Left lobe of liver (tissue), 2 donors: Measurements from ENCODE around the gene S100A11. TPM values are rescaled to one million over a fixed set of nuclear protein-coding genes. Genes with fewer than 3 reads are reported as not detected.
A peak's percentile ranks its signal among the peaks of the same experiment; 100 is the strongest.

ENCODE experiments used
- ATAC-seq: fragments of 200-7000 bp; cut with Tn5 transposase; one replicate; pipeline ENCODE4 v1.9.1; 2020; ENCODE audit warnings: mild to moderate bottlenecking, moderate library complexity
- DNase-seq: peaks from one replicate; pipeline ENCODE4 v3.0.0-alpha.2; 2020; ENCODE audit warnings: low spot score
- total RNA-seq: library from RNA; stranded (reverse); gene quantifications from one replicate; pipeline ENCODE4 v1.2.1, GENCODE V29; 2021
- donor health status: DM: no; HTN: no; CAD: no; lungs with moderate emphysema.
- donor health status: DM: no; HTN: yes; CAD: no.

The S100A11 gene
- total RNA-seq, 1 donor from 2014 or later = 14.0 TPM

DNA sequence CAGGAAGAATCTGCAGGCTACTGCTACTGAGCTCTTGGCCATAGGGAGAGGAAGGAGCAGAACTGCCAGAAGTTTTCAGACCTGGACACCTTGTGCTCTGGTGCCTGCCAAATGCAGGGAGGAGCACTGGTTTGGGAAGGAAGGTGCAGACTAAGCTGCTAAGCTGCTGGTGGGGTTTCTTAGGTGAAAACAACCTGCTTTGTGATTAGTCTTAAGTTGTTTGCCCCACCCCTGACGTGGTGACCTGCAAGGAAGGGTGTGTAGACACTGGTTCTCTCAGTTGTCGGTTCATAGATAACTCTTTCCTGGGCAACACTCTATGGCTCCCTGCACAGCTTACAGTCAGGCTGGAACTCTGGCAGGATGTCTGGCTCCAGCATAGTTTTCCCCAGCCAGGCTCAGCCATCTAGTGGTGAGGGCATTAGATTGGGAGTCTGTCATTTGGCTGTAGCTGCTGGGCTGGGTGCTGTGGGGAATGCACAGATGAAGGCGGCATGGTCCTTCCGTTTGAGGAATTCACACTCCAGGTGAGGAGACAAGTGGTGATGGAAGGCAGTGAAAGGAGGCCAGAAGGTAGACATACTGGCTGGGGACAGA, 32.9 kb downstream of the S100A11 start:
- DNase-seq = no peak
- peak; percentile 45 for ATAC-seq

DNA sequence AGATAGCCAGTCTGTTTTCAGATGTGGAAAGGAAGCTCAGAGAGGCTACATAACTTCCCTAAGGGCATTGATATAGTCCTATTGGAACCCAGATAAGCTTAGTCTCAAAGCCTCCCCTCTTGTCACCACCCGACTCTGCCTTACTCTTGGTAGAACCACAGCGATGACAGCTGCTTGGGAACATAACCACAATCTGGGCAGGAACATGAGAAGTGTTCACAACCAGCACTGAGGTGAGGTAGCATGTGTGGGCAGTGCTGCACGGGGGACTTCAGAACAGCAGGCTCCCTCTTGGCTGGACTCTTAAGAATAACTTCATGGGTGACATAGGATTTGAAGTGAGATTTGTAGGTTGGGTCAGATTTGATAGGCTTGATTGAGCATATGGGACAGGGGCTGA, 33.8 kb downstream of the S100A11 start:
- DNase-seq = no peak
- ATAC-seq = no peak

- DNase-seq = peak; percentile 84
- peak; percentile 94 for ATAC-seq
Observed at GRCh38 chr1:152001631-152002584, 34.9 kb downstream of the S100A11 start.

- DNase-seq (no peak), ATAC-seq (no peak)
Observed at GRCh38 chr1:152000964-152001630, 35.7 kb downstream of the S100A11 start.

DNA sequence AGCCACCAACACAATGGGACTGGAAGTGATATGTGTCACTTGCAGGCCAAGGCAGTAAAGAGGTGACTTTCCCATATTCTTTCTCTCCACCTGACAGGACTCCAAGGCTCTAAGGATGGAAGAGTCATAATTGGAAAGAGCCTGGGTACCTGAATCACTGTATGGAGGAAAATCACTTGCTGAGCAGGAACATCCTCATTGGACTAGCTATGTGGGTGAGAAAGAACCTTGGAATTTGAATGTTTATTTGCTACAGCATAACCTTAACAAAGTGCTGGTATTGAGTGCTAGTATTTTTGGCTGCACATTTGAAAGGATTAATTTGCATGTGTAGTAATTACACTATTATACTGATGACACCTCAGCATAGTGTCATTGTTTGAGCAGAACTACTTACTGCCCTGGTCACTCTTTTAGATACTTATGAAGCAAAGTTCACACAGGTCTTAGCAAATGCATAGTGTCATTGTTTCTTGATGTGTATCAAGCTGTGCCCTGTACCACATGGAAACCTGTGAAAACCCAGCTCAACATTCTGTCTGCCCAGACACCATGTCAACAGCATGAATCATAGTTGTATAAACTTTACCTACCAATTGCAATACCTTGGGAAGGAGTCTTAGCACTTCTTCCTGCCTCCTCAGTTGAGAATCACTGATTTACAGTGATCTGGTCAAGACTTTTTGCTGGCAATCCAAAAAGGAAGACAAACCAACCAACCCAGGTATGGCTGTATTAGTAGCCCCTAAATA, 38.0 kb downstream of the S100A11 start:
- no peak for ATAC-seq
- DNase-seq = no peak

DNA sequence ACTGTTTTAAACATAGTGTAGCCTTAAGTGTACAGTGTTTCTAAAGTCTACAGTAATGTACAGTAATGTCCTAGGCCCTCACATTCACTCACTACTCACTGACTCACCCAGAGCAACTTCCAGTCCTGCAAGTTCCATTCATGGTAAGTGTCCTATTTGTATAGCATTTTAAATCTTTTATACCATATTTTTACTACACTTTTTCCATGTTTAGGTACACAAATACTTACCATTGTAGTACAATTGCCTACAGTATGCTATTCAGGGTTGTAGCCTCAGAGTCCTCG, 39.6 kb downstream of the S100A11 start:
- no peak for ATAC-seq
- no peak for DNase-seq

DNA sequence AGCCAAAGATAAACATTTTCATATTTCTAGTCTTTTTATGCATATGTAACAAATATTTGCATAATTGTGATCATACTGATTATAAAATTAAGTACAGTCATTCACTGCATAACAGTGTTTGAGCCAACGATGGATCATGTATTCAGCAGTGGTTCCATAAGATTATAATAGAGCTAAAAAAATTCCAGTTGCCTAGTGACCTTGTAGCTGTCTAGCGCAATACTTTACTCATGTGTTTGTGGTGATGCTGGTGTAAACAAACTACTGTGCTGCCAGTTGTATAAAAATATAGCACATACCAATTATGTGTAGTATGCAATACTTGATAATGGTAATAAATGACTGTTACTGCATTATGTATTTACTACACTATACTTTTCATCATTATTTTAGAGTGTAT, 41.0 kb downstream of the S100A11 start:
- ATAC-seq (no peak), DNase-seq (no peak)

GRCh38 chr1:151994956-151995355, 41.8 kb downstream of the S100A11 start:
- DNase-seq (no peak), ATAC-seq (no peak)

DNA sequence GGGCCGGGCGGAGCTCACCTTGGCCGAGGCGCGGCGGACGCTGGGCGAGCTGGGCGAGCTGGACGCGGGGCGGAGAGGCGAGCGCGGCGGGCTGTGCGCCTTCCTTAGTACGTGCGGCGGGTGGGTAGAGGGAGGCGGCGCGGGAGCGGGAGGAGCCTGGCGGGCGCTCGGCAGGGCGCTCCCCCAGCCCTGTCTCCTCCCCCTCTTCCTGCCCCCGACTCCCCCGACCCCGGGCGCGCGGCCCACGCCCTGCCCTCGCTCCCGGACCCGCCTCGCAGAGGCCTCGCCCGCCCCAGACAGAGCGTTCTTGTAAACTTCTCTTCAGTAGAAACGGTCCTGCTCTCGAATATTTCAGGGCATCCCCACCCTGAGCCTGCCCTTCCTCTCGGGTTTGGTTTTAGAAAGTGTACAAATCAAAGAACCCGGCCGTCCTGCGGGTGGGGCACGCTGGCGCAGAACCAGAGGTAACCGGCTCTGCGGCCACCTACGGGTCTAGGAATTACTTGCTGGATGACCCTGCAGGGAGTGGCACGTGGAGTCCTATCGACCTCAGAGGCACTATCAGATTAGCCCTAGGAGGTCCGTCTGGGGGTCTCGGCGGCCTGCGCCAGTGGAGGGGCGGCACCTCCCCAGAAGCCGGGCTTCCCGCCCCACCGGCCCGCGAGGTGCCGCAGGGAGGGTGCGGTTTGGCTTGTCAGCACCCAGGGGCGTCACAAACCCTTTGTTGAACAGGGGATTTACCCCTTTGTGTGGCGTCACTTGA, 42.9 kb downstream of the S100A11 start, which contains the start of gene S100A10:
S100A10 (minus strand) TSS at position 126 of the 763 bp plus-strand sequence. CDS start 7,629 bp downstream, outside the sequence.
- peak; percentile 75 for DNase-seq
- peak; percentile 82 for ATAC-seq

DNA sequence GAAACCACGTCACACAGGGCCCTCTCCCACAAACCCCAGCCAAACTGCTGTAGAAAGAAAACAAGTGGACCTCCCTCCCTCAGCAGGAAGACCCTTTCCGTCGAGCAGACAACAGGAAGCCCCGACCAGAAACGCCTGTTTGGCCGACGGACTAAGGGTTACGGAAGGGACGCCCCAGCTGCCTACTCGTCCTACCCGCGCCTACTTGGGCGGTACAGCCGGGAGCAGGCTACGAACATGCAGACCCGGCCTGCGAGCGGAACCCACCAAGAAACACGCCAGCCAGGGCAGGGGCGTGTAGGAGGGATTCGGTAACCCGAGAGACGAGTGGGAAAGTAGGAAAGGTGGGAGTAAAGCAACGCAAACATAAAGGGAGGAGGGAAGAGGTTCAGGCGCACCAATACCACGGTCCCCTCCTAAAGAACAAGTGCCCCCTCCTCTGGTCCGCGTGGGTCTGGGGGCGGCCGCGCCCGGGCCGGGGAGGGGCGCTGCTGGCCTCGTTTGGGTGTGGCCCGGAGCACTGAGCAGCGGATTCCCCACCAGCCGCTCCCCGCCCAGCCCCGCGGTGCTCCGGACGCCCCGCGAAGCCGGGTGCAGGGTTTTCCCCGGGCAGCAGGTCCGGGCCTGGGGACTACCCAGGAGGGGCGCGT, 43.6 kb downstream of the S100A11 start:
- ATAC-seq = peak; percentile 38
- DNase-seq = no peak

DNA sequence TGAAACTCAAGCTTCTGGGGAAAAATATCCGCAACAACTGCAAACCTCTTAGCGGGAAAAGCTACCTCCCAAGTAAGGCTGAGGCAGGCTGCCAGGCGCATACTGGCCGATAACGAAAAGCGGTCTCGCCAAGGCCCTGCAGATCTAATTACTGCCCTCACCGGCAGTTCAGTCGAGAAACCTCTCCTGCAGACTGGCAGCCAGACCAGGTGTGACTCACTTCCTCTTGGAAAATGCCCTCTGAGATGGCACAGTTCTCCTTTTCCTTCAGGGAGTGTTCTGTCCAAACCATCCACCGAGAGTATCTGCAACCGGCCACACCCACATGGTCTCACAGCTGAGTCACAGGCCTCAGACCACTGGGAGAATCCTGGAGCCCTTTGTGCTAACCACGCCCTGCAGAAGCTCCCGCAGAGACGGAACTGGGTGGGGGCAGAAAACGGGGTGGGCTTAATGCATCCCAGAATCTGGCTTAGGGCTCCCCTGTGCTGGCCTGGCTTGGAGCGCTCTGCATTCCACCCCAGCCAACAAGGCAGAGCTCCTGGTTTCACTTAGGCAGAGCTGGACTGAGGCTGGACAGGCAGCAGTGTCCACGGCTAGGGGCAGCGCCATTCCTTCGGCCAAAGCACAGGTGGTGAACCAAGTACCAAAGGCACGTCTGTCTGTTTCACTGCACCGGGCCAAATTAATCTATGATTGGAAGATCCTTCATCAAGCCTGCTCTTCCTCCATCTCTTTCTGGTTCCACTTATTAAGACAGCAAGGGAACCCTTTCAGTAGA, 44.3 kb downstream of the S100A11 start:
- DNase-seq = peak; percentile 64

DNA sequence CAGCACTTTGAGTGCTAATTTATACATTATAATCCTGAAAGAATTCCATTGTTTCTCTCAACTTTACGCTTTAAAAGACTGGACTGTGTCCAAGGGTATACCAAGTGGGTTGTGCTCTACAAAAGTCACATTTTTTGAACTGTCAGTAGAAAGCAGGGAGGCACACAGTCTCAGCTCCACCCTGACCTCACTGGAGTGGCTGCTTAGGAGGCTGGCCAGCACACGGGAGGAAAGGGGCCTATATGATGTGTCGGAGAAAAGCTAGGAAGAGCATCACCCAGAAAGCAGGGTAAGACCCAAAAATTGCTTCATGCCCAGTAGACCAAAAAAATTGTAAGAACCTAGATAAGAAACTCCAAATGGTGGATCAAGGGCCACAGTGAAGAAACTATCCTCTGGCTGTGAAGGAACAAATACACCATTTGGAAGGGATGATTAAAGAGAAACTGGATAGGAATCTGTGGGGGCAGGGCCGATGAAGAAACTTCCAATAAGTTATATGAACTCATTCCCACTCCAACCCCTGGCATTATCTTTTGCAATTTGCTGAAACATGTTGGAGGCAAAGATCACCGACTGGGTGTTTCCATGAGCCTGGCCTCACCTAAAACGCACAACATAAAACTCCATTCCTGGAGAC, 45.0 kb downstream of the S100A11 start:
- peak; percentile 21 for ATAC-seq
- DNase-seq = no peak

More for the DNA sequence above, 44.3 kb downstream of the S100A11 start:
- peak; percentile 62 for ATAC-seq

GRCh38 chr1:151990856-151991198, 46.0 kb downstream of the S100A11 start:
- peak; percentile 26 for ATAC-seq
- DNase-seq = peak; percentile 72

GRCh38 chr1:151990058-151990855, 46.5 kb downstream of the S100A11 start:
- ATAC-seq (no peak), DNase-seq (no peak)

GRCh38 chr1:151989211-151989862, 47.5 kb downstream of the S100A11 start:
- ATAC-seq = no peak
- no peak for DNase-seq

GRCh38 chr1:151988405-151988923, 48.3 kb downstream of the S100A11 start:
- DNase-seq (no peak), ATAC-seq (no peak)
